ENCODE measurements around the gene NWD2.
A peak's percentile ranks its signal among the peaks of the same experiment; 100 is the strongest.
"Not testable (repeated sequence)": the region's sequence is repeated elsewhere in the genome, so short reads cannot be mapped to it uniquely, and the experiment has no call there.

The NWD2 gene
- long read RNA-seq, donor 1 = 0 reads
- long read RNA-seq, donor 2 = 0 reads
- long read RNA-seq, donor 3 = 0 reads
- long read RNA-seq, donor 4 = 0 reads
- long read RNA-seq, donor 5 = 0 reads
- long read RNA-seq, donor 6 = 0 reads
- long read RNA-seq, donor 7 = 0 reads
- long read RNA-seq, donor 8 = 0 reads

- peak; percentile 85 for DNase-seq
Observed at GRCh38 chr4:37244583-37245390, at the start of gene NWD2. TSS of gene NWD2 (plus strand) at chr4:37244743. CDS start at chr4:37245068, 325 bp downstream.

GRCh38 chr4:37197899-37198298 lies 46.6 kb upstream of the NWD2 start:
- DNase-seq = no peak

GRCh38 chr4:37204740-37205139 lies 39.8 kb upstream of the NWD2 start:
- not testable (repeated sequence) for DNase-seq

- no peak for DNase-seq
Observed at GRCh38 chr4:37216209-37216608, 28.3 kb upstream of the NWD2 start.

- DNase-seq = no peak
Observed at GRCh38 chr4:37219242-37219641, 25.3 kb upstream of the NWD2 start.

GRCh38 chr4:37219990-37220389 lies 24.6 kb upstream of the NWD2 start:
- DNase-seq = no peak

- DNase-seq = no peak
Observed at GRCh38 chr4:37220685-37221084, 23.9 kb upstream of the NWD2 start.

GRCh38 chr4:37223732-37224131 lies 20.8 kb upstream of the NWD2 start:
- no peak for DNase-seq

- no peak for DNase-seq
Observed at GRCh38 chr4:37224854-37225253, 19.7 kb upstream of the NWD2 start.

GRCh38 chr4:37225778-37226177 lies 18.8 kb upstream of the NWD2 start:
- DNase-seq = no peak

- DNase-seq = no peak
Observed at GRCh38 chr4:37232315-37232714, 12.2 kb upstream of the NWD2 start.

GRCh38 chr4:37236165-37236564 lies 8.4 kb upstream of the NWD2 start:
- DNase-seq = no peak

GRCh38 chr4:37241647-37242046 lies 2.9 kb upstream of the NWD2 start:
- no peak for DNase-seq

- peak; percentile 6 for DNase-seq
Observed at GRCh38 chr4:37243051-37243450, 1.5 kb upstream of the NWD2 start.

- peak; percentile 66 for DNase-seq
Observed at GRCh38 chr4:37243722-37244582, 591 bp upstream of the NWD2 start.

GRCh38 chr4:37245391-37245954 lies 930 bp downstream of the NWD2 start:
- no peak for DNase-seq

GRCh38 chr4:37246891-37247290 lies 2.3 kb downstream of the NWD2 start:
- no peak for DNase-seq

- no peak for DNase-seq
Observed at GRCh38 chr4:37258221-37258620, 13.7 kb downstream of the NWD2 start.

- DNase-seq = no peak
Observed at GRCh38 chr4:37268319-37268718, 23.8 kb downstream of the NWD2 start.

- no peak for DNase-seq
Observed at GRCh38 chr4:37279121-37279520, 34.6 kb downstream of the NWD2 start.

- DNase-seq = no peak
Observed at GRCh38 chr4:37279894-37280592, 35.5 kb downstream of the NWD2 start.

- DNase-seq = no peak
Observed at GRCh38 chr4:37299468-37299867, 54.9 kb downstream of the NWD2 start.

Data from right kidney (tissue), 9 donors.